Heart left ventricle (tissue), 13 donors: ENCODE results near the gene NEDD8.

Experiments used
- POLR2A ChIP-seq, 2 donors: fragments of 450-650 bp; IDR thresholded peaks; one replicate each; pipeline ENCODE4 v1.6.1; 2017; ENCODE audit warnings: antibody characterized with exemption in 2 of 2, mild to moderate bottlenecking in 2 of 2, moderate library complexity in 2 of 2
- TF ChIP-seq, protein P1 (sequence below), 12 donors: fragments of 200-600 bp; sonication (generic) in 4 of 12; IDR thresholded peaks; one replicate each; pipeline versions ENCODE4 v1.5.0 to v1.8.0; 2018 to 2022; ENCODE audit warnings: antibody characterized with exemption in 12 of 12, mild to moderate bottlenecking in 5 of 12
- donor health status: ischemic (EF 13 %, LVEDD 7.1; RV severe dilation, severe dysfunction).
- donor health status: DM: no; HTN: yes; CAD: no.
- donor health status: DM: no; HTN: no; CAD: no.
- donor health status: ischemic (EF 25% LVEDD 6.9; RV normal size, moderate dysfunction).
- donor health status: ischemic (EF 25% LVEDD 5.7; RV mildly dilated, moderate dysfunction).
- donor health status: ischemic (EF 35%, LVEDD 5.7; RV mildly dilated, moderate dysfunction).
- donor health status: nonischemic (EF 11% LVEDD 7.7; RV severe dilation, severe dysfunction).
- donor health status: DM: yes; HTN: yes; CAD: no.
- donor health status: PGD.
- donor health status: ischemic (EF 29% LVEDD 5.4; RV normal size, mild dysfunction).
- donor health status: nonischemic (EF 23%, LVEDD 6.1; RV moderate dilation, normal function).

DNA sequence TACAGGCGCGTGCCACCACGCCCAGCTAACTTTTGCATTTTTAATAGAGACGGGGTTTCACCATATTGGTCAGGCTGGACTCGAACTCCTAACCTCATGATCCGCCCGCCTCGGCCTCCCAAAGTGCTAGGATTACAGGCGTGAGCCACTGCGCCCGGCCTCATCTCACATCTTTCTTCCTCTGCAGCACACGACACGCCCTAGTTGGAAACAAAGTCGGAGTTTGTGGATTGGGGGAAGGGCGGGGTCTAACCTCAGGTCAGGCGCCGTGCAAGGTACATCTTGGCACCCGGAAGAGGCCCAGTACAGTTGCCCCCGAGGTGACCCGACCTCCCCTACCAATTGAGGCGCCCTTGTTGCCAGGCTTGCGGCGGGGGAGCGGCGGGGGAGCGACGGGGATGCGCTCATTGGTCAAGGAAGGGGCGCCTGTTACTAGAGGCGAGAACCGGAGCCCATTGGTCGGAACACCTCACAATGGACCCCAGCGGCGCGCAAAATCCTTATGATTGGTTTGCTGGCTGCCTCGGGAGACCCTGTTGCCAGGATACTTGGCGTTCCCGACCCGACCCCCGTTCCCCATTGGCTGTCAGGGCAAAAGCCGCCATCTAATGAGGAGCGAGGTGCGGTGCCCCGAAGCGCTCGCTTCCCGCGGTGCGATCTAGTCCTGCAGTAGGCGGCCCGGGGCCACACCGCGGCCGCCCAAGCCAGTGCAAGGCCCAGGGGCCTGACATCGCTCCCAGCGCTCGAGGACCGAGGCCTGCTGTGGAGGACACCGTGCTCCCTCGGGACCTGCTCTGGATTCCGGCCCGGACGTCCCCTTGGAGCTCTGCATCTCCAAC, 60.5 kb downstream of the NEDD8 start, which contains the start of gene REC8:
- TF ChIP-seq, protein P1, sequence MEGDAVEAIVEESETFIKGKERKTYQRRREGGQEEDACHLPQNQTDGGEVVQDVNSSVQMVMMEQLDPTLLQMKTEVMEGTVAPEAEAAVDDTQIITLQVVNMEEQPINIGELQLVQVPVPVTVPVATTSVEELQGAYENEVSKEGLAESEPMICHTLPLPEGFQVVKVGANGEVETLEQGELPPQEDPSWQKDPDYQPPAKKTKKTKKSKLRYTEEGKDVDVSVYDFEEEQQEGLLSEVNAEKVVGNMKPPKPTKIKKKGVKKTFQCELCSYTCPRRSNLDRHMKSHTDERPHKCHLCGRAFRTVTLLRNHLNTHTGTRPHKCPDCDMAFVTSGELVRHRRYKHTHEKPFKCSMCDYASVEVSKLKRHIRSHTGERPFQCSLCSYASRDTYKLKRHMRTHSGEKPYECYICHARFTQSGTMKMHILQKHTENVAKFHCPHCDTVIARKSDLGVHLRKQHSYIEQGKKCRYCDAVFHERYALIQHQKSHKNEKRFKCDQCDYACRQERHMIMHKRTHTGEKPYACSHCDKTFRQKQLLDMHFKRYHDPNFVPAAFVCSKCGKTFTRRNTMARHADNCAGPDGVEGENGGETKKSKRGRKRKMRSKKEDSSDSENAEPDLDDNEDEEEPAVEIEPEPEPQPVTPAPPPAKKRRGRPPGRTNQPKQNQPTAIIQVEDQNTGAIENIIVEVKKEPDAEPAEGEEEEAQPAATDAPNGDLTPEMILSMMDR (IDR thresholded peaks at IDR 0.05) = no peak
- TF ChIP-seq POLR2A (IDR thresholded peaks at IDR 0.05) = no peak
